Vagina (tissue), 2 donors: Measurements from ENCODE around the gene LAMB1.

ENCODE experiments used
- POLR2A ChIP-seq, 2 donors: fragments of 450-650 bp; IDR thresholded peaks; one replicate each; pipeline ENCODE4 v1.6.1; 2017; ENCODE audit warnings: antibody characterized with exemption in 2 of 2, mild to moderate bottlenecking in 2 of 2, moderate library complexity in 2 of 2
- TF ChIP-seq, protein P1 (sequence below), 3 experiments: fragments of 450-650 bp in 2 of 3; fragments of 200-600 bp in 1 of 3; sonication (generic) in 1 of 3; IDR thresholded peaks; one replicate each; pipeline ENCODE4 v1.5.1; 2017 to 2019; ENCODE audit warnings: antibody characterized with exemption in 3 of 3, mild to moderate bottlenecking in 2 of 3, moderate library complexity in 2 of 3

GRCh38 chr7:108045154-108045553 lies 42.2 kb upstream of the LAMB1 start:
- TF ChIP-seq, protein P1, sequence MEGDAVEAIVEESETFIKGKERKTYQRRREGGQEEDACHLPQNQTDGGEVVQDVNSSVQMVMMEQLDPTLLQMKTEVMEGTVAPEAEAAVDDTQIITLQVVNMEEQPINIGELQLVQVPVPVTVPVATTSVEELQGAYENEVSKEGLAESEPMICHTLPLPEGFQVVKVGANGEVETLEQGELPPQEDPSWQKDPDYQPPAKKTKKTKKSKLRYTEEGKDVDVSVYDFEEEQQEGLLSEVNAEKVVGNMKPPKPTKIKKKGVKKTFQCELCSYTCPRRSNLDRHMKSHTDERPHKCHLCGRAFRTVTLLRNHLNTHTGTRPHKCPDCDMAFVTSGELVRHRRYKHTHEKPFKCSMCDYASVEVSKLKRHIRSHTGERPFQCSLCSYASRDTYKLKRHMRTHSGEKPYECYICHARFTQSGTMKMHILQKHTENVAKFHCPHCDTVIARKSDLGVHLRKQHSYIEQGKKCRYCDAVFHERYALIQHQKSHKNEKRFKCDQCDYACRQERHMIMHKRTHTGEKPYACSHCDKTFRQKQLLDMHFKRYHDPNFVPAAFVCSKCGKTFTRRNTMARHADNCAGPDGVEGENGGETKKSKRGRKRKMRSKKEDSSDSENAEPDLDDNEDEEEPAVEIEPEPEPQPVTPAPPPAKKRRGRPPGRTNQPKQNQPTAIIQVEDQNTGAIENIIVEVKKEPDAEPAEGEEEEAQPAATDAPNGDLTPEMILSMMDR (IDR thresholded peaks at IDR 0.05) = no peak
- no peak for TF ChIP-seq POLR2A (IDR thresholded peaks at IDR 0.05)
